SJSA1 (cell line): ENCODE data around the gene ADCY10. TPM values are rescaled to one million over a fixed set of nuclear protein-coding genes. Genes with fewer than 3 reads are reported as not detected.
A peak's percentile ranks its signal among the peaks of the same experiment; 100 is the strongest.
"Not testable (repeated sequence)": the region's sequence is repeated elsewhere in the genome, so short reads cannot be mapped to it uniquely, and the experiment has no call there.

Experiments
- DNase-seq, 2 experiments: peaks; one replicate each; pipeline ENCODE4 v3.0.0-alpha.2; 2015 to 2020; ENCODE audit warnings: low spot score in 2 of 2, low read depth in 1 of 2
- H3K27ac ChIP-seq: fragments of 250-450 bp; sonication (Bioruptor Pico); 2 replicates; pipeline ENCODE4 v1.5.1; 2020; ENCODE audit warnings: mild to moderate bottlenecking, moderate library complexity
- H3K27me3 ChIP-seq: fragments of 250-450 bp; sonication (Bioruptor Pico); replicated peaks from 2 replicates; pipeline ENCODE4 v1.5.1; 2020; ENCODE audit warnings: mild to moderate bottlenecking, moderate library complexity
- H3K36me3 ChIP-seq: fragments of 250-450 bp; sonication (Bioruptor Pico); 2 replicates; pipeline ENCODE4 v1.5.1; 2020; ENCODE audit warnings: mild to moderate bottlenecking
- H3K4me1 ChIP-seq: fragments of 250-450 bp; sonication (Bioruptor Pico); replicated peaks from 2 replicates; pipeline ENCODE4 v1.6.1; 2021; ENCODE audit warnings: mild to moderate bottlenecking
- H3K4me3 ChIP-seq: fragments of 250-450 bp; sonication (Bioruptor Pico); 2 replicates; pipeline ENCODE4 v1.5.1; 2020; ENCODE audit warnings: mild to moderate bottlenecking
- H3K9me3 ChIP-seq: fragments of 250-450 bp; sonication (Bioruptor Pico); replicated peaks from 2 replicates; pipeline ENCODE4 v1.5.1; 2020; ENCODE audit warnings: mild to moderate bottlenecking
- total RNA-seq: library from RNA; depleted of rRNA; stranded (reverse); fragments of >200 nt; shearing (Covaris generic); gene quantifications from 2 replicates; pipeline ENCODE4 v1.2.3, GENCODE V29; 2014

Gene ADCY10
- total RNA-seq, 1 experiment from 2014 or later: not detected

DNA sequence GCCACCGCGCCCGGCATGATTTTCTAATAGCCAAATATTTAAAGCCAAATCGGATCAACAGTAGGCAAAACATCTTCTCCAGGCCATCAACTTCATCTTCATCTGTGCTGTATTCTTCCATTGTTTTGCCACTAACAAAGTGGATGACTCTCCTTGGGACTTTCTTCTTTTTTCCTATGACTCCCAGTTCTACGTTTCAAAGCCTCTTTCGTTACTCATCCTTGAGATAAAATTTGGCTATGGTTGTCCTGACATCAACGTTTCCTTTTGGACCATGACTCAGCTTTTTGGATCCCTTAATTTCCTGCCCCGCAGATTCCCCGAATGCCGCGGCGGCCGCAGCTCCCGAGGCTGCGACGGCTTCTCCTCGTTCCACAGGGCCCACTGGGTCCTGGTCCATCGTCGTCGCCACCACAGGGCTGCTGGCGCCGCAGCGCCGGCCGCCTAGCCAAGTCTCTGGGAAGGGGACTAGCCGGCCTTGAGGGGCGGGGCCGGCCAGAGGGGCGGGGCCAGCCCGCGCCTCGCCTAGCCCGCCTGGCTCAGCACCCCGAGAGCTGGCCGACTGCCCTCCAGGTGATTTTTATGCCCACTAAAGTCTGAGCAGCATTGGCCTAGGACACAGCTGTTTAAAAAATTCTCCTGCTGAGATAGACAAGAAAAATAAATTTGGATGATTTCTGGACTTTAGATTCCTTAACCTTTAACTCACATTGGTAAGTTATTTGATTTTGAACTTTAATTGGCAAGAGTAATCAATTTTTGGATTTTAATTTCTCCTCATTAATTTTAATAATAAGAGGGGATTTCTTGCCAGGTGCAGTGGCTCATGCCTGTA is 93.9 kb downstream of the ADCY10 start:
- H3K27me3 ChIP-seq: no peaks in the 10 kb centered on the region
- peaks cover 45% of the 10 kb centered on the region for H3K4me1 ChIP-seq
- H3K9me3 ChIP-seq: no peaks in the 10 kb centered on the region; the same call in 1 of the 2 replicates
- H3K27ac ChIP-seq: peak overlapping the region; percentile 64
- no peak overlapping the region for H3K4me3 ChIP-seq
- no peaks in the 10 kb centered on the region for H3K36me3 ChIP-seq
- DNase-seq: peak; percentile 88 to 93

DNA sequence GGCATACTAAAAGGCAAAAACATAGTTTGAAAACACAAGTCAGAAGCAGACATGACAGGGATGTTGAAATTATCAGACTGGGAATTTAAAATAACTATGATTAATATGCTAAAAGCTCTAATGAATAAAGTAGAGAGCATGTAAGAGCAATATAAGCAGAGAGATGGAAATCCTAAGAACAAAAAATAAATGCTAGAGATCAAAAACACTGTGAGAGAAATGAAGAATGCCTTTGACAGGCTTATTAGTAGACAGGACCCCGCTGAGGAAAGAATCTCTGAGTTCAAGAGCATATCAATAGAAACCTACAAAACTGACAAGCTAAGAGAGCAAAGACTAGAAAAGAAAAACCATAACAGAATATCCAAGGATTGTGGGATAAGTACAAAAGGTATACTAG is 98.3 kb downstream of the ADCY10 start:
- Histone ChIP-seq H3K27ac (no peak overlapping the region), H3K36me3 (no peaks in the 10 kb centered on the region), H3K4me1 (peaks cover 23% of the 10 kb centered on the region), H3K4me3 (no peak overlapping the region), H3K9me3 (no peaks in the 10 kb centered on the region; the same call in 1 of the 2 replicates), H3K27me3 (no peaks in the 10 kb centered on the region)
- DNase-seq: no peak

DNA sequence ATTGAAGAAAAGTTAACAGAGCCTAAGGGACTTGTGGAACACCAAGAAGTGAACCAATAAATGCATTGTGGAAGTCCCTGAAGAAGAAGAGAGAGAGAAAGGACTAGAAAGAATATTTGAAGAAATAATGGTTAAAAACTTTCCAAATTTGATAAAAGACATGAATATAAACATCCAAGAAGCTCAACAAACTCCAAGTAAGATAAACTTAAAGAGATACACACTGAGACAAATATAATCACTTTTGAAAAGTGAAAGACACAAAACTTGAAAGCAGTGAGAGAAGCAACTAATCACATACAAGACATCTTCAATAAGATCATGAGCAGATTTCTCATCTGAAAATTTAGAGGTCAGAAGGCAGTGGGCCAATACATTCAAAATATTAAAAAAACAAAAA is 101.0 kb downstream of the ADCY10 start:
- Histone ChIP-seq H3K4me3 (no peak overlapping the region), H3K27ac (no peak overlapping the region), H3K9me3 (no peaks in the 10 kb centered on the region; the same call in 1 of the 2 replicates), H3K4me1 (peaks cover 14% of the 10 kb centered on the region), H3K27me3 (no peaks in the 10 kb centered on the region), H3K36me3 (no peaks in the 10 kb centered on the region)
- no peak for DNase-seq

DNA sequence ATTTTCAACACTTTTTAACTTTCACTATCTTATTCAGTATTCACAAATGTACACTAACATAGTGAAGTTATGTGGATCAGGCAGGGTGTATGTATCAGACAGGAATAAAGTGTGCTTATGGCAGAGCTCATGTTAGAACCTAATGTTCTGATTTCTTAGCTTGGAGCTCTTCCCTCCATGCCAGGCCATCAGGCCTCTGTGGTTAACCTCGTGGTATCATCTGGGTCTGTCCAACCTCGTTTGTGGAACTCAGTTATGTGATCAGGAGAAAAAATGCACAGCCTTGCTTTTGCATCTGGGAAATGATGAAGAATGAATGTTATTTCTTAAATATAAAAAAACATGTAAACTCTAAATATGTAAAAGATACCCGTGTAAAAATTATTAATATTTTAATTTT is 105.2 kb downstream of the ADCY10 start:
- Histone ChIP-seq H3K9me3 (no peaks in the 10 kb centered on the region), H3K4me3 (no peak overlapping the region), H3K27ac (no peak overlapping the region), H3K4me1 (peaks cover 18% of the 10 kb centered on the region), H3K27me3 (no peaks in the 10 kb centered on the region), H3K36me3 (no peaks in the 10 kb centered on the region)
- DNase-seq: no peak

DNA sequence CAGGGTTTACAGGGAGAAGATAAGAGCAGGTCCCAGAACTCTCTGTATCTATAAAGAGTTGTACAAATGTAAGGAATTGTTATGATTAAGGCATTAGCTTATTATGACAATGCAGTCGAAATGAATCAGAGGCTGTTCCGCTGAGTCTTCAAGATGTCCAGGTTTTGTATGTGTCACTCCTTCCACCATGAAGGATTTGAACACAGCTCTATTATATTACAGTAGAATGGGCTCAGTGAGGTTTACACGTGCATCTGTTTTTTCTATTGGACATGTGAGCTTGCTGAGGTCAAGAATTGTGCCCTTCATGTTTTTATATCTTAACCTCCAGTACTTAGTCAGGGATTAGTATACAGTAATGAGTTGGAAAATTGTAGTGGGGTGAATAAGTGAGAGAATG is 105.8 kb downstream of the ADCY10 start:
- no peak for DNase-seq
- H3K9me3 ChIP-seq: no peaks in the 10 kb centered on the region
- no peaks in the 10 kb centered on the region for H3K27me3 ChIP-seq
- H3K36me3 ChIP-seq: no peaks in the 10 kb centered on the region
- no peak overlapping the region for H3K27ac ChIP-seq
- peaks cover 18% of the 10 kb centered on the region for H3K4me1 ChIP-seq
- H3K4me3 ChIP-seq: no peak overlapping the region

DNA sequence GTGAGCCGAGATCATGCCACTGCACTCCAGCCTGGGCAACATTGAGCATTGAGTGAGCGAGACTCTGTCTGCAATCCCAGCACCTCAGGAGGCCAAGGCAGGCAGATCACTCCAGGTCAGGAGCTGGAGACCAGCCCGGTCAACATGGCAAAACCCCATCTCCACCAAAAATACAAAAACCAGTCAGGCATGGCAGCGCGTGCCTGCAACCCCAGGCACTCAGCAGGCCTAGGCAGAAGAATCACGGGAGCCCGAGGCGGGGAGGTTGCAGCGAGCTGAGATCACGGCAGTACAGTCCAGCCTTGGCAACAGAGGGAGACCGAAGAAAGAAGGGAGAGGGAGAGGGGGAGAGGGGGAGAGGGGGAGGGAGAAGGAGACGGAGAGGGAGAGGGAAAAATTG is 107.3 kb downstream of the ADCY10 start:
- not testable (repeated sequence) for H3K36me3 ChIP-seq, H3K27me3 ChIP-seq, DNase-seq, H3K27ac ChIP-seq, H3K4me3 ChIP-seq, H3K9me3 ChIP-seq
- H3K4me1 ChIP-seq: peaks cover 18% of the 10 kb centered on the region

DNA sequence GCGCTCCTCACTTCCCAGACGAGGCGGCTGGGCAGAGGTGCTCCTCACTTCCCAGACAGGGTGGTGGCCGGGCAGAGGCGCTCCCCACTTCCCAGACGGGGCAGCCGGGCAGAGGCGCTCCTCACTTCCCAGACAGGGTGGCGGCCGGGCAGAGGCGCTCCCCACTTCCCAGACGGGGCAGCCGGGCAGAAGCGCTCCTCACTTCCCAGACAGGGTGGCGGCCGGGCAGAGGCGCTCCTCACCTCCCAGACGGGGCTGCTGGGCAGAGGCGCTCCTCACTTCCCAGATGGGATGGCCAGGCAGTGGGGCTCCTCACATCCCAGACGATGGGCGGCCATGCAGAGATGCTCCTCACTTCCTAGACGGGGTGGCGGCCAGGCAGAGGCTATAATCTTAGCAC is 107.7 kb downstream of the ADCY10 start:
- H3K4me1 ChIP-seq: peaks cover 18% of the 10 kb centered on the region
- not testable (repeated sequence) for DNase-seq, H3K27ac ChIP-seq, H3K27me3 ChIP-seq, H3K4me3 ChIP-seq, H3K36me3 ChIP-seq, H3K9me3 ChIP-seq

DNA sequence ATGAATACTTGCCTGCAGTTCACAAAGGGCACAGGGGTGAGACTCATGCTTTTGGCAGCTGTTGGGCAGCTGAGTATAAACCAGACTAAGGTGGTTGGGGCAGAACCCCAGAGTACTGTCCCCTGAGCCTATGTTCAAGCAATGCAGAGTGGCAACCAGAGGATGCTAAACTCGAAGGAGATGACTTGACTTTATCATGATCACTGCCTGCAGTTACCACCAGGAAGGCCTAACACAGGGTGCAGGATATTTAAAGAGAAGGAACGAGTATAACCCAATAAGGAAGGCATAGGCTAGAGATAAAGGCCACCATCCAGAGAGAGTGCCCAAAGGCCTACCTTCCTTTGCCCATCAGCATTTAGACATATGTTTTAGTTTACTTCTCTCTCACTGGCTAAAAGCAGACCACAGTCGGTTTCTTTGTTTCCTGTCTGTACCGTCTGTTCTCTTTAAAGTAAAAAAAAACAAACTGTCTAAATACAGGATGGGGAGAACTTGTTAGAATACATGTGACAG is 108.8 kb downstream of the ADCY10 start:
- Histone ChIP-seq H3K4me1 (peaks cover 18% of the 10 kb centered on the region), H3K4me3 (no peak overlapping the region), H3K27me3 (no peaks in the 10 kb centered on the region), H3K27ac (no peak overlapping the region), H3K9me3 (no peaks in the 10 kb centered on the region), H3K36me3 (no peaks in the 10 kb centered on the region)
- no peak for DNase-seq

DNA sequence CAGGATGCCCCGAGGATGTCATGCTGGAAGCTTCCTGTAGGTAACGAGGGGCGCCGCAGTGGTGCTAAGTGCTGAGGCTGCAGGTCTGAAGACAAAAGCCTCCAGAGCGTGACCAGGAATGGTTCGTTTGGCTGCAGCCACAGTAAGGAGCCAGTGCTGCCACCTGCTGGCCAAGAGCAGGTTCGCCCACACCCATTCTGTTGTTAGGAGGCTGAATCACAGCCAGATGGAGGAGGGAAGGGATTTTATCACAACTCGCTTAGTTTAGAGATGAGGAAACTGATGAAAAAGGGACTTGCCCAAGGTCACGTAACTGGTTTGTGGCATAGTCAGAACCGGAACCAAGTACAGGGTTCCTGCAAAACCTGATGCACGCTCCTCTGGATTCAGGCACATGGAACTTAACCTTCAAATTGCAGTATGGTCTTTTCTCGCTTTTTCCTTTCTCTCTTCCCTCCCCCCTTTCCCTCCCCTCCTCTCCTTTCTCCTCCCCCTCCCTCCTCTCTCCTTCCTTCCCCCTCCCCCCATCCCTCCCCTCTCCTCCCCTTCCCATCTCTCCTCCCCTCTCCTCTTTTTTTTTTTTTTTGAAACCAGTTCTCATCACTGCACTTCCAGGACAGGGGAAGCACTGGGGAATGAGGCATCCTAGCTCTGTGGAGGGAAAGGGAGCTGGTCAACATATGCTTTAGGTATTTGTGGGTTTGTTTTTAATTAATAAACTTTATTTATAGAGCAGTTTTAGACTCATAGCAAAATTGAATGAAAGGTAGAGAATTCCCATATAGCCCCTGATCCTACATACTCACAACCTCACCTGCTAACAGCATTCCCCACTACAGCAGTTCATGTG is 110.4 kb downstream of the ADCY10 start:
- Histone ChIP-seq H3K27me3 (no peaks in the 10 kb centered on the region), H3K4me3 (no peak overlapping the region), H3K9me3 (no peaks in the 10 kb centered on the region), H3K36me3 (no peaks in the 10 kb centered on the region), H3K27ac (no peak overlapping the region), H3K4me1 (peaks cover 18% of the 10 kb centered on the region)
- peak; percentile 78 to 93 for DNase-seq

DNA sequence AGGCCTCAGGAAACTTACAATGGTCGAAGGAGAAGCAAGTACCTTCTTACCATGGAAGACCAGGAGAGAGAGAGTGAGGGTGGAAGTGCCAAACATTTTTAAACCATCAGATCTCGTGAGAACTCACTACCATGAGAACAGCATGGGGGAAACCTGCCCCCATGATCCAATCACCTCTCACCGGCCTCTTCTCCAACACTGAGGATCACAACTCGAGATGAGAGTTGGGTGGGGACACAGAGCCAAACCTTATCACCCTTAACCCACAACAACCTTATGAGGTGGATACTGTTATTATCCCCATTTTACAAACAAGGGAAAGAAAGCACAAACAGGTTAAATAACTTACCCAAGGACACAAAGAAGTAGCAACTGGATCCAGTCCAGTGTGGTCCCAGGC is 111.7 kb downstream of the ADCY10 start:
- peaks cover 19% of the 10 kb centered on the region for H3K4me1 ChIP-seq

DNA sequence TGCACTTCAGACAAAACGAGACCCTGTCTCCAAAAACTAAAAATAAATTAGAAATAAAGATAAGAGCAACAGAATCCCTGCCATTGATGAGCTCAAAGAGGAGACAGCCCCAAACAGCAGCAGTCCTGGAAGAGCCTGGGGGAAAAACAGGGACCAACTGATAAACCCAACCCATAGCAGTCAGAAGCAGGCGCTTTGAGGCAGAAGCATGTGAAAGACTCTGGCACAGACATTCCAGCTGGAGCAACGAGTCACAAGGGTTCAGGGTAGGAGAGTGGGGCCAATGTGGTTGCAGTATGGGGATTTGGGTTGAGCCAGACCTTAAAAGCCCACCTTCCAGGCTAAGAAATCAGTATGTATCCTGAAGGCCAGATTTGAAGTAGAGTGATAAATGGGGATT is 113.7 kb downstream of the ADCY10 start:
- H3K9me3 ChIP-seq: no peaks in the 10 kb centered on the region
- H3K27me3 ChIP-seq: no peaks in the 10 kb centered on the region
- no peak overlapping the region for H3K4me3 ChIP-seq
- H3K27ac ChIP-seq: no peak overlapping the region
- peaks cover 35% of the 10 kb centered on the region for H3K4me1 ChIP-seq
- no peak for DNase-seq
- no peaks in the 10 kb centered on the region for H3K36me3 ChIP-seq

More for the DNA sequence above, 111.7 kb downstream of the ADCY10 start:
- Histone ChIP-seq H3K27me3 (no peaks in the 10 kb centered on the region), H3K27ac (no peak overlapping the region), H3K4me3 (no peak overlapping the region), H3K9me3 (no peaks in the 10 kb centered on the region), H3K36me3 (no peaks in the 10 kb centered on the region)
- no peak for DNase-seq

DNA sequence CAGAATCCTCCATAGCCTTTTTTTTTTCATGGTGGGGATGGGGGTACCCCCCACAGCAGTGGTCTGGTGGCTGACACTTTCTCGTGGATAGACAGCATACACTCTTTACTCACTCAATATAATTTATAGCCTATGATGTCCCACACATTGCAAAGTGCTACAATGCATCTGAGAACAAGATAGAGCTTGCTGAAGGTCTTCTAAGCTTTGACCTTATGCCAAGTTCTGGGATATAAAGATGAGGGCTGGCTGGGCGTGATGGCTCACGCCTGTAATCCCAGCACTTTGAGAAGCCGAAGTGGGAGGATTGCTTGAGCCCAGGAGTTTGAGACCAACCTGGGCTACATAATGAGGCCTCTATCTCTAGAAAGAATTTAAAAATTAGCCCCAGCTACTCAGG is 114.2 kb downstream of the ADCY10 start:
- peaks cover 30% of the 10 kb centered on the region for H3K4me1 ChIP-seq
- no peaks in the 10 kb centered on the region for H3K36me3 ChIP-seq
- no peak overlapping the region for H3K27ac ChIP-seq
- no peaks in the 10 kb centered on the region for H3K27me3 ChIP-seq
- no peak overlapping the region for H3K4me3 ChIP-seq
- DNase-seq: no peak
- H3K9me3 ChIP-seq: no peaks in the 10 kb centered on the region

DNA sequence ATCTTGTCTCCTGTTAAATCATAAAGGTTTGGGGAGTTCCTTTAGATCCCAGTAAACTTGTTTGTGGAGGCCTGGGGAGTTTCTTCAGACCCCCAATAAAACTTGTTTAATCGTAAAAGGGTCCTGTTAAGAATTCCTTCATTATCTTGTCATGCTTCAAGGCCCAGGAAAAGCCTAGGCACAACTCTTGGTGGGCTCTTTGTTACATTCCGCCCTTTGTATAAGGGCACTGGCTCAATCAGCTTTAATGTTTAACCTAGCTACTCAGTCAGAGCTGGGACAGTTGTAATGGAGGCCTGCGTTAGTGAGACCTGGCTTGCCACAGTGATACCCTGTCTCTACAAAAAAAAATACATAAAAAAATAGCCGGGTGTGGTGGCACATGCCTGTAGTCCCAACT is 115.0 kb downstream of the ADCY10 start:
- DNase-seq: no peak
- H3K4me3 ChIP-seq: no peak overlapping the region
- peaks cover 22% of the 10 kb centered on the region for H3K4me1 ChIP-seq
- no peaks in the 10 kb centered on the region for H3K27me3 ChIP-seq
- no peaks in the 10 kb centered on the region for H3K9me3 ChIP-seq
- no peaks in the 10 kb centered on the region for H3K36me3 ChIP-seq
- H3K27ac ChIP-seq: no peak overlapping the region

DNA sequence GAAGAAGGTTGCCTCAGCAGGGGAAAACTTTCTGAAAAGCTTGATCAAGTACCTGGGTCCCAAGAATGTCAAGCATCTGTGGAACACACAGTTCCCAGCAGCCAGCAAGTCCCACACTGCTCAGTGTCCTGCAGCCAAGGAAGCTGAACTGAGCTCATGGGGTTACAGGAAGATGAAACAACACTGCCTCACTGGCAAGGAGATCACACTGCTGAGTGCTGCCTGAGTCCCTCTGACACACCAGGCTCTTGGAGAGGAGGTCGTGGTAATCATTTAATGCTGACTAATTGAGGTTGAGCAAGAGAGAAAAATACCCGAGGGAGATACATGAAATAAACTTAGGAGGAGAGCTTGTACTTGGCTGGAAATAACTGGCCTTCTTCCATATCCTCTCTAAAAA is 116.9 kb downstream of the ADCY10 start:
- Histone ChIP-seq H3K9me3 (no peaks in the 10 kb centered on the region), H3K4me1 (peaks cover 22% of the 10 kb centered on the region), H3K27me3 (no peaks in the 10 kb centered on the region), H3K36me3 (no peaks in the 10 kb centered on the region), H3K27ac (no peak overlapping the region), H3K4me3 (no peak overlapping the region)
- DNase-seq: peak; percentile 56 to 62
